ENCODE data around the gene NFATC3.

NFATC3 gene

GRCh38 chr16:68233085-68233834, 148.1 kb downstream of the NFATC3 start:
- no peak for DNase-seq (ENCODE audit: low read depth)

DNA sequence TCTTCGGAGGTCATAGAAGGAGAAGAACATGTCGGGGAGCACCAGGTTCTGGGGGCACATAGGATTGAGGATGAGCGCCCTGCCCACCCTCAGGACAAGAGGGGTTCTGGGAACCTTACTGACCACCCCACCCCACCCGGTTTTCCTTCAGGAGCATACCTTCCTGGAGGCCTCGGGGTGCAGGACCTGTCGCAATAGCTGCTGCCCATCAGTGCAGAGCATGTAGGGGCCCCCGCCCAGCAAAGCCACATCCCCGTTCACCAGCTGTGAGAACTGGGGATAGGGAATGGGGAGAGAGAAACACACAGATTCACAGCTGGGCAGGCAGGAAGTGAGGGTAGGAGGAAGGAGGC, 148.6 kb downstream of the NFATC3 start:
- no peak for DNase-seq (ENCODE audit: low read depth)

DNA sequence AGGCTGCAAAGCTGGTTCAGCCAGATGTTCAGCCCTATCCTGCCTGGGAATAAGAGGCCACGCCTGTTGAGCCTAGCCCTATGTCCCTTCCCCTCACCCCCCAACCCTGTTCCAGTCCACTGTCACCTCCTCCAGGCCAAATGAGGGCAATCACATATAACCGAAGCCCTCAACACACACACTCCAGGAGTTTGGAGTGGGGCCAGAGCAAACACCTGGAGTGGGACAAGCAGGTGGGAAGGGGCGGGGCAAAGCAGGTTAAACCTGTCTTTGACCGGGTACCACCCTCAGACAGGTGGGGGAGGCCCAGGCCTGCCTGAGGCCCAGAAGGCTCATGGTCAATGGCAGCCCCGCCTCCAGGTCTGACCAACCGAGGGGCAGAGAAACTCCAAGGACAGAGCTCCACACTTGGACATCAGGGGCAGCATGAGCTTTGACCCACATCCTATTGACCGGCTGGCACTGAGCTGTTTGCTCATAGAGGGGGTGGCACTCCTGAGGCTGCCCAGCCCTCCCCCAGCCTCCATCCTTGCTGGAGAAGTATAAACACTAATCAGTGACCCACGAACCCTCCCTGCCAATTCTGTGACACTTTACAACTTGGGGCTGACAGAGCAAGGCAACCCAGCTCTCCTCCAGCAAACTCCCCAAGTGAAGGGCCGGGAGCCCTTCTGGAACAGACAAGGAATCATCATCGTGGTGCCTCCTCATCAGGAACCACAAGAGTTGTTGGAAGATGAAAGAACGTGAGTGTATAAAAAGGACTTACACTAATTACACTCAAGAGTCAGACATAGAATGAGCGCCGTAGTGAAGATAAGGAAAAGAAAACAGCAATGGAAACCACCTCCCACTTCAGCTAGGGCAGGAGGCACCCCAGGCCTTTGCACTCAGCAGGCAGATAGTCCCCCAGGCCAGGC, 149.3 kb downstream of the NFATC3 start:
- DNase-seq (ENCODE audit: low read depth): no peak

DNA sequence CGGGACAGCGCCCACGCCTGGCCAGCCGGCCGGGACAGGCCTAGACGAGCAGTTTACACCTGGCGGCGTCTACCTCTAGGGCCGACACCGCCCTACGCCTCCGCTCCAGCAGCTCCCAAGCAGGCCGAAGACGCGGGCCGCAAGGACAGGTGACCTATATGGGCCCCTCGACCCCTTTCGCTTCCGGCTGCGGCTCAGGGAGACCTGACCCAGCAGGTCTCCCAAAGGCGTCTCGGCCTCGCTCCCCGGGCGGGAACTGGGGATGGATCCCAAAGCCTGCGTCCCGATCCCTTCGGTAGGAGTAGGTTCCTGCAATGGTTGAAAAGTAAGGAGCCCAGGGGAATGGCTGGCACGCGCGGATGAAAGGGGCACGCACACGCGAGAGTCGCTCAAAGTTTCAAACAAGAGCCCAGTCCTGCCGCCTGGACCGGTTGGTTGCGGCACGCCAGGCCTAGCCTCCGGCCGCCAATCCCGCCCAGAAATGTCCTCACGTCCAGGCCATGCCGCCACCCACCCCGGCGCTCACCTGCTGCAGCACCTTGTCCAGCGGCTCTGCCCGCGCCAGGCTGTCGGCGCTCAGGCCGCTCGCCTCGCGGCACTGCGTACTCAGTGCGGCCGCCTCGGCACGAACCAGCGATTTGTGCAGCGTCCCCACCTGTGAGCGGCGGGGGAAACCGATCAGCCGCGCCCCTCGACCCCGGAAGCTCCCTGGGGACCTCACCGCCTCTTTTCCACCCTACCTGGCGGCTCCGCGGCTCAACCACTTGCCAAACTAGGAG, 150.1 kb downstream of the NFATC3 start:
- DNase-seq (ENCODE audit: low read depth): no peak

DNA sequence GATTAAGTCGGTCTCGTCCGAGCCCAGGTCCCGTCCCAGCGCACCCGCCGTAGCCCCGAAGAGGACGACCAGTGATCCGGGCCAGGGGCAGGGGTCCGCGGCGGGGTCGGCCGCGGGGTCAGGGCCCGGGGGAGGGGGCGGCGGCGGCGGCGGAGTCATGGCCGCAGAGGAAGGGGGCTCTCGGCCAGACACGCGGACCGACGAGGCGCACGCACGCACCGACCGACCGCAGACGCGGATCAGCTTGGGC, 150.6 kb downstream of the NFATC3 start, which contains the start of gene ESRP2:
TSS of gene ESRP2 (minus strand) at position 241 of the 250 bp plus-strand sequence. CDS start at position 159, 82 bp downstream.
- no peak for DNase-seq (ENCODE audit: low read depth)

GRCh38 chr16:68236137-68236825, 151.1 kb downstream of the NFATC3 start:
- no peak for DNase-seq (ENCODE audit: low read depth)

DNA sequence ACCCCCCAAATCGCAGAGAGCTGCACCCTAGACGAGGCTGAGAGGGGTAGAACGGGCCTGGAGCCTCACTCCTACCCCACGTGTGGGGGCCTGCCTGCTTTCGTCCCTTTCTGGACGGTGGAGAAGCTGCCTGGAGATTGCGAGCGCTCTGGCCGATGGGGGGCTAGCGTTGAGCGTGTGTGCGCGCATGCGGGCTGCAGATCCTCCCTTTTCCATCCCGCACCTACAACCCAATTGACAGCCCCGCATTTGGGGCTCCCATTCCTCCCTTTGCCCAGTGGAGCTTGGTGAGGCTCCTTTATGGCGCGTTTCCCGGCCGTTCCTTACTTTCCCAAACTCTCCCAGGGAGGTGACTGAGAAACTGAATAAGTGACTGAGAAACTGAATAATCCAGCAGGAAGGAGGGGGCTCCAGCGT, 151.7 kb downstream of the NFATC3 start:
- no peak for DNase-seq (ENCODE audit: low read depth)

- peak; percentile 98 for DNase-seq (ENCODE audit: low read depth)
These were observed 152.3 kb downstream of the NFATC3 start for GRCh38 chr16:68237243-68238028.

DNA sequence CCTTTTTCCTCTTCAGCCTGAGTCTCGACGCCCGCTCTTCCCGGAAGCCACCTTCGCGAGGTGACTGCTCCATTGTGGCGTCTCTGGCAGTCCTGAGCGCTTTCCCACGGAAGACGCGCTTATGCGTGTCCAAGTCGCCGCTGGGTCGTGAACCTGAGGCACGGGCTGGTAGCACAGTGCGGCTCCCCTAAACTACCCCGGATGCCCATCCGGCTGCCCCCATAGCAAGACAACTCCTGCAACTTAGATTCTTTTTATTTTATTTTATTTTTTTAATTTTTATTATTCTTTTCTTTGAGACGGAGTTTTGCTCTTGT, 152.8 kb downstream of the NFATC3 start:
- DNase-seq (ENCODE audit: low read depth): no peak

DNA sequence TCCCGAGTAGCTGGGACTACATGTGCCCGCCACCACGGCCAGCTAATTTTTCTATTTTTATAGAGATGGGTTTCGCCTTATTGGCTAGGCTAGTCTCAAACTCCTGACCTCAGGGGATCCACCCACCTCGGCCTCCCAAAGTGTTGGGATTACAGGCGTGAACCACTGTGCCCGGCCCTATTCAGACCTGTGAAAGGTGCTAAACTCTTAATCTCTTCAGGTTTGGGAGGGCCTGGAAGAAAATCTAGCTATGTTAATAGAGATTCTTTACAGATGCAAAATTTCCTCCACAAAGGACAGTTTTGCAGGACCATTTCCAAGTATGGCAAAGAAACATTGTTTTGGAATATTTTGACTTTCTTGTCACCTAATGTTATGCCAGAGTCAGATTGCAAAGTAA, 156.9 kb downstream of the NFATC3 start:
- no peak for DNase-seq (ENCODE audit: low read depth)

- no peak for DNase-seq (ENCODE audit: low read depth)
These were observed 158.0 kb downstream of the NFATC3 start for GRCh38 chr16:68242926-68243858.

DNA sequence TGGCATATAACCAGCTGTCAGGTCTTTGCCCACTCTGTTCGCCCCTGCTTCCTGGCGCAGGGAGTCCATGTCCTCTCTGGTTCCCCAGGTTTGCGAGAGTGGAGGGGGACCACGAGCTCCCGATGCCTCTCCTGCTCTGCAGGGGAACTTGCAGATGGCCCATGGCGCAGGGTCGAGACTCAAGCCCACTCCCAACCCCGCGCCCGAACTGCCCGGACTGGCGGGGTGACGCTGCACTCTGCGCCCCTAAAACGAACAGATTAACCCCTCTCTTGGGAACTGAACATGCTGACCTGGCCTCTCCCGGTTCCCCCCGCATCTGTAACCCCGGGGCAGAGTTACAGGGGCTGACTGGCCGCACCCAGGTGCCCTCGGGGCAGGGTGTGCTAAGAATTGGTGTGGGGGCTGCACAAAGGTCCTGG, 159.3 kb downstream of the NFATC3 start:
- DNase-seq (ENCODE audit: low read depth): no peak

GRCh38 chr16:68244903-68245853, 160.0 kb downstream of the NFATC3 start, which contains the start of gene PLA2G15:
PLA2G15 (plus strand) TSS chr16:68245373; CDS start chr16:68245427, 54 bp downstream.
- peak; percentile 91 for DNase-seq (ENCODE audit: low read depth)

- DNase-seq (ENCODE audit: low read depth): no peak
These were observed 161.0 kb downstream of the NFATC3 start for GRCh38 chr16:68246121-68246520.

- DNase-seq (ENCODE audit: low read depth): peak; percentile 22
These were observed 161.5 kb downstream of the NFATC3 start for GRCh38 chr16:68246666-68247065.

DNA sequence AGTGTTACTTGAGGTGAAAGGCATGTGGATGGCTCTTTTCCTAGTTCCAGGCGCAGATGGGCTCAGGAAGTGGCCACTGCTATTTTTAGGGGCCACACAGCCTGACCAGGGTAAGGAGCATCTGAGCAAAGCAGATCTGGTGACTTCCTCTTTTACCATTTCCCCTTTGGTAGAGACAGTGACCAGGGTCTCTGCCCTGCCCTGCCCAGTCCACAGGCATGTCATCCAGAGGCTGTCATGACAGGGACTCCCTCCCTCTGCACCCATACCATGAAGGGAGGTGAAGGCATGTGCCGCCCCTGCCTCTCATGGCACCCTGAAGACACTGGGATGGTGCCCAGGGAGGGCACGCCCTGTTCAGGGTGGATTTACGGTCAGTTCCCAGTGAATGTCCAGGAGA, 162.2 kb downstream of the NFATC3 start:
- no peak for DNase-seq (ENCODE audit: low read depth)

- DNase-seq (ENCODE audit: low read depth): no peak
These were observed 162.8 kb downstream of the NFATC3 start for GRCh38 chr16:68247932-68248331.

DNA sequence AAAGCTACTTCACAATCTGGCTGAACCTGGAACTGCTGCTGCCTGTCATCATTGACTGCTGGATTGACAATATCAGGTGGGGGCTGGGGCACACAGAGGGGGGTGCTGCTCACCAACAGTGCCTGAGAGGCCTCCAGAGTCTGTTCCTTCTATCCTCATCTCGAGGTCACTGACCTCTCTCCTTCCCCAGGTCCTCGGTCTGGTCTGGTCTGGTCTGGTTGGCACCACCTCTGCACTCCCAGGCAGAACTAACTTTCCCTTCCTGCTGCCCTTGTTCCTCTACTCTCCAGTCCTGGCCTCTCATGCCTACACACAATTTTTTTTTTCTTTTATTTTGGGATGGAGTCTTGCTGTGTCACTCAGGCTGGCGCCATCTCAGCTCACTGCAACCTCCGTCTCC, 164.2 kb downstream of the NFATC3 start:
- DNase-seq (ENCODE audit: low read depth): no peak

GRCh38 chr16:68250951-68251350, 165.8 kb downstream of the NFATC3 start:
- DNase-seq (ENCODE audit: low read depth): no peak
